H1 (cell line): Measurements from ENCODE around the gene OPCML.

Experiments
- EZH2 ChIP-seq: fragments of 200-600 bp; sonication (generic); IDR thresholded peaks from 2 replicates; pipeline ENCODE4 v1.7.1; 2012; ENCODE audit warnings: low read depth, mild to moderate bottlenecking, moderate library complexity, low read length, inconsistent platforms; ENCODE audit not compliant: severe bottlenecking
- GABPA ChIP-seq: IDR thresholded peaks from 2 replicates; pipeline ENCODE4 v1.6.1; 2011; ENCODE audit warnings: mild to moderate bottlenecking, low read length, moderate library complexity, borderline replicate concordance; ENCODE audit not compliant: insufficient read depth
- POLR2A ChIP-seq, 2 experiments: IDR thresholded peaks; 1 replicate in 1 of 2; 2 replicates in 1 of 2; pipeline ENCODE4 v1.6.1; 2011; ENCODE audit warnings: low read depth in 2 of 2, low read length in 2 of 2, mild to moderate bottlenecking in 2 of 2; ENCODE audit errors: control extremely low read depth in 1 of 2
- POLR2AphosphoS5 ChIP-seq: IDR thresholded peaks from 2 replicates; pipeline ENCODE4 v1.6.1; 2011; ENCODE audit warnings: low read depth, low read length
- RFX5 ChIP-seq: IDR thresholded peaks from 2 replicates; pipeline ENCODE4 v1.6.1; 2011; ENCODE audit warnings: low read depth, low read length, improper control_type of control experiment, borderline replicate concordance
- YY1 ChIP-seq: IDR thresholded peaks from 2 replicates; pipeline ENCODE4 v1.6.1; 2011; ENCODE audit warnings: low read depth, mild to moderate bottlenecking, low read length
- ZNF274 ChIP-seq: IDR thresholded peaks from 2 replicates; pipeline ENCODE4 v1.7.0; 2012; ENCODE audit warnings: low read length, borderline replicate concordance; ENCODE audit errors: extremely low read depth
- TF ChIP-seq, protein P1 (sequence below): IDR thresholded peaks from 2 replicates; pipeline ENCODE4 v1.6.1; 2011; ENCODE audit warnings: low read depth, mild to moderate bottlenecking, low read length; ENCODE audit not compliant: insufficient read depth
- TF ChIP-seq, protein P2 (sequence below), 3 experiments: IDR thresholded peaks; 1 replicate in 2 of 3; 2 replicates in 1 of 3; pipeline versions ENCODE4 v1.5.1 to v1.6.1; 2011; ENCODE audit warnings: low read length in 3 of 3, mild to moderate bottlenecking in 3 of 3, inconsistent platforms in 2 of 3, low read depth in 1 of 3, moderate library complexity in 1 of 3; ENCODE audit not compliant: insufficient read depth in 1 of 3; ENCODE audit errors: control extremely low read depth in 1 of 3

DNA sequence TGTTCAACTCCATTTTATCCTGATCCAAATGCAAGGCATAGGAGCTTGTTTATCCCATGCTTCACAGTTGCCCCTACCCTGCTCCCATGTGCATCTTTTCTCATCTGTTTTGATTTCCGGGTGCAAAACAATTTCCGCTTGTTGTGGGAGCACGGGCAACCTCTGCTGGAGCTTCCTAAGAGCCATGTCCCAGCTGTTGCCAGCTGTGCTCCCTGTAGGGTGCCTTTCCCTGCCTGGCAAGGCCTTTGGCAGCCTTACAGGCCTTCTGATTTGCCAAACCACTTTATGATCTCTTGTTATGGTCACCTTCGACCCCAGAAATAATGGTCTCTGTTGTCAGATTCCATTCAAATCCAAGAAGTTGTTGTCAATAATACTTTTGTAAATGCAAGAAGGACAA, 1038.5 kb downstream of the OPCML start:
- TF ChIP-seq, protein P1, sequence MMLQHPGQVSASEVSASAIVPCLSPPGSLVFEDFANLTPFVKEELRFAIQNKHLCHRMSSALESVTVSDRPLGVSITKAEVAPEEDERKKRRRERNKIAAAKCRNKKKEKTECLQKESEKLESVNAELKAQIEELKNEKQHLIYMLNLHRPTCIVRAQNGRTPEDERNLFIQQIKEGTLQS = no peak
- TF ChIP-seq POLR2A (IDR thresholded peaks at IDR 0.05; ENCODE audit: control extremely low read depth in 1 of 2, low read depth in 2 of 2, low read length in 2 of 2) (no peak), POLR2AphosphoS5 (no peak), RFX5 (no peak), GABPA (no peak), ZNF274 (no peak), YY1 (no peak), EZH2 (no peak)
- TF ChIP-seq, protein P2, sequence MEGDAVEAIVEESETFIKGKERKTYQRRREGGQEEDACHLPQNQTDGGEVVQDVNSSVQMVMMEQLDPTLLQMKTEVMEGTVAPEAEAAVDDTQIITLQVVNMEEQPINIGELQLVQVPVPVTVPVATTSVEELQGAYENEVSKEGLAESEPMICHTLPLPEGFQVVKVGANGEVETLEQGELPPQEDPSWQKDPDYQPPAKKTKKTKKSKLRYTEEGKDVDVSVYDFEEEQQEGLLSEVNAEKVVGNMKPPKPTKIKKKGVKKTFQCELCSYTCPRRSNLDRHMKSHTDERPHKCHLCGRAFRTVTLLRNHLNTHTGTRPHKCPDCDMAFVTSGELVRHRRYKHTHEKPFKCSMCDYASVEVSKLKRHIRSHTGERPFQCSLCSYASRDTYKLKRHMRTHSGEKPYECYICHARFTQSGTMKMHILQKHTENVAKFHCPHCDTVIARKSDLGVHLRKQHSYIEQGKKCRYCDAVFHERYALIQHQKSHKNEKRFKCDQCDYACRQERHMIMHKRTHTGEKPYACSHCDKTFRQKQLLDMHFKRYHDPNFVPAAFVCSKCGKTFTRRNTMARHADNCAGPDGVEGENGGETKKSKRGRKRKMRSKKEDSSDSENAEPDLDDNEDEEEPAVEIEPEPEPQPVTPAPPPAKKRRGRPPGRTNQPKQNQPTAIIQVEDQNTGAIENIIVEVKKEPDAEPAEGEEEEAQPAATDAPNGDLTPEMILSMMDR (IDR thresholded peaks at IDR 0.05; ENCODE audit: control extremely low read depth in 1 of 3, insufficient read depth in 1 of 3, low read depth in 1 of 3, low read length in 3 of 3) = no peak
